Neural progenitor cell (in vitro differentiated cells): ENCODE results near the gene NEDD4L.

Source experiments
- EZH2 ChIP-seq: fragments of 200-600 bp; sonication (generic); IDR thresholded peaks from 2 replicates; pipeline ENCODE4 v1.6.1; 2017; ENCODE audit warnings: antibody characterized with exemption, mild to moderate bottlenecking, moderate library complexity
- TF ChIP-seq, protein P1 (sequence below): fragments of 200-600 bp; sonication (generic); IDR thresholded peaks from 2 replicates; pipeline ENCODE4 v1.5.1; 2017; ENCODE audit warnings: antibody characterized with exemption, mild to moderate bottlenecking

- TF ChIP-seq, protein P1, sequence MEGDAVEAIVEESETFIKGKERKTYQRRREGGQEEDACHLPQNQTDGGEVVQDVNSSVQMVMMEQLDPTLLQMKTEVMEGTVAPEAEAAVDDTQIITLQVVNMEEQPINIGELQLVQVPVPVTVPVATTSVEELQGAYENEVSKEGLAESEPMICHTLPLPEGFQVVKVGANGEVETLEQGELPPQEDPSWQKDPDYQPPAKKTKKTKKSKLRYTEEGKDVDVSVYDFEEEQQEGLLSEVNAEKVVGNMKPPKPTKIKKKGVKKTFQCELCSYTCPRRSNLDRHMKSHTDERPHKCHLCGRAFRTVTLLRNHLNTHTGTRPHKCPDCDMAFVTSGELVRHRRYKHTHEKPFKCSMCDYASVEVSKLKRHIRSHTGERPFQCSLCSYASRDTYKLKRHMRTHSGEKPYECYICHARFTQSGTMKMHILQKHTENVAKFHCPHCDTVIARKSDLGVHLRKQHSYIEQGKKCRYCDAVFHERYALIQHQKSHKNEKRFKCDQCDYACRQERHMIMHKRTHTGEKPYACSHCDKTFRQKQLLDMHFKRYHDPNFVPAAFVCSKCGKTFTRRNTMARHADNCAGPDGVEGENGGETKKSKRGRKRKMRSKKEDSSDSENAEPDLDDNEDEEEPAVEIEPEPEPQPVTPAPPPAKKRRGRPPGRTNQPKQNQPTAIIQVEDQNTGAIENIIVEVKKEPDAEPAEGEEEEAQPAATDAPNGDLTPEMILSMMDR: no peak
- TF ChIP-seq EZH2: no peak
Observed at GRCh38 chr18:58209326-58209725, 165.3 kb downstream of the NEDD4L start.
